OCI-LY3 (cell line): ENCODE results near the gene LDLRAD4.

ENCODE experiments used
- H2AFZ ChIP-seq: fragments of 200-600, 300-600 bp; shearing (Covaris generic); 2 replicates; pipeline ENCODE4 v1.6.0; 2014; ENCODE audit warnings: antibody characterized with exemption, low read depth, low read length
- H3K27ac ChIP-seq: fragments of 200-600, 300-600 bp; sonication (generic); 2 replicates; pipeline ENCODE4 v1.5.1; 2014; ENCODE audit warnings: mild to moderate bottlenecking, low read length, moderate library complexity, mixed read lengths
- H3K27me3 ChIP-seq: fragments of 200-600, 300-600 bp; sonication (generic); 2 replicates; pipeline ENCODE4 v1.6.1; 2014; ENCODE audit warnings: low read depth, low read length, mixed read lengths
- H3K36me3 ChIP-seq: fragments of 200-600, 300-600 bp; sonication (generic); replicated peaks from 2 replicates; pipeline ENCODE3; 2014; ENCODE audit warnings: low read depth, low read length, mixed read lengths
- H3K4me1 ChIP-seq: fragments of 300-600, 200-600 bp; sonication (generic); 2 replicates; pipeline ENCODE4 v1.6.1; 2014; ENCODE audit warnings: low read length, mixed read lengths
- H3K4me2 ChIP-seq: fragments of 200-600, 300-600 bp; sonication (generic); 2 replicates; pipeline ENCODE4 v1.6.1; 2014; ENCODE audit warnings: low read length, mixed read lengths
- H3K4me3 ChIP-seq: fragments of 300-600, 200-600 bp; sonication (generic); 2 replicates; pipeline ENCODE4 v1.5.1; 2014; ENCODE audit warnings: antibody characterized with exemption, mild to moderate bottlenecking, low read length, moderate library complexity
- H3K79me2 ChIP-seq: fragments of 300-600, 200-600 bp; shearing (Covaris generic); 2 replicates; pipeline ENCODE4 v1.6.1; 2014; ENCODE audit warnings: mild to moderate bottlenecking, low read length, mixed read lengths
- H3K9ac ChIP-seq: fragments of 300-600, 200-600 bp; shearing (Covaris generic); 2 replicates; pipeline ENCODE4 v1.6.0; 2014; ENCODE audit warnings: mild to moderate bottlenecking, low read length, moderate library complexity
- H3K9me3 ChIP-seq: fragments of 200-600, 300-600 bp; shearing (Covaris generic); 2 replicates; pipeline ENCODE4 v1.6.1; 2014; ENCODE audit warnings: low read length, mixed read lengths; ENCODE audit not compliant: insufficient read depth
- H4K20me1 ChIP-seq: fragments of 200-600, 300-600 bp; sonication (generic); 2 replicates; pipeline ENCODE4 v1.6.1; 2016; ENCODE audit warnings: low read length, mixed read lengths; ENCODE audit not compliant: insufficient read depth
- EZH2phosphoT487 ChIP-seq: fragments of 200-600 bp; shearing (Covaris generic); IDR thresholded peaks from 2 replicates; pipeline ENCODE4 v1.6.1; 2018; ENCODE audit warnings: antibody characterized with exemption, mixed run types, low read depth
- TF ChIP-seq, protein P1 (sequence below): fragments of 200-600, 300-600 bp; sonication (generic); IDR thresholded peaks from 2 replicates; pipeline ENCODE4 v1.5.1; 2014; ENCODE audit warnings: antibody characterized with exemption, low read length, low read depth

LDLRAD4 gene

GRCh38 chr18:13318731-13319501, 100.4 kb downstream of the LDLRAD4 start:
- Histone ChIP-seq H3K4me2 (no peak overlapping the region), H3K27ac (no peak overlapping the region), H3K9ac (no peak overlapping the region), H3K4me3 (no peak overlapping the region), H3K27me3 (peaks cover 5% of the 10 kb centered on the region; the same call in 1 of the 2 replicates), H3K4me1 (no peaks in the 10 kb centered on the region), H3K9me3 (peaks cover 7% of the 10 kb centered on the region), H4K20me1 (no peaks in the 10 kb centered on the region), H3K36me3 (no peaks in the 10 kb centered on the region), H2AFZ (no peak overlapping the region), H3K79me2 (no peaks in the 10 kb centered on the region)
- TF ChIP-seq, protein P1, sequence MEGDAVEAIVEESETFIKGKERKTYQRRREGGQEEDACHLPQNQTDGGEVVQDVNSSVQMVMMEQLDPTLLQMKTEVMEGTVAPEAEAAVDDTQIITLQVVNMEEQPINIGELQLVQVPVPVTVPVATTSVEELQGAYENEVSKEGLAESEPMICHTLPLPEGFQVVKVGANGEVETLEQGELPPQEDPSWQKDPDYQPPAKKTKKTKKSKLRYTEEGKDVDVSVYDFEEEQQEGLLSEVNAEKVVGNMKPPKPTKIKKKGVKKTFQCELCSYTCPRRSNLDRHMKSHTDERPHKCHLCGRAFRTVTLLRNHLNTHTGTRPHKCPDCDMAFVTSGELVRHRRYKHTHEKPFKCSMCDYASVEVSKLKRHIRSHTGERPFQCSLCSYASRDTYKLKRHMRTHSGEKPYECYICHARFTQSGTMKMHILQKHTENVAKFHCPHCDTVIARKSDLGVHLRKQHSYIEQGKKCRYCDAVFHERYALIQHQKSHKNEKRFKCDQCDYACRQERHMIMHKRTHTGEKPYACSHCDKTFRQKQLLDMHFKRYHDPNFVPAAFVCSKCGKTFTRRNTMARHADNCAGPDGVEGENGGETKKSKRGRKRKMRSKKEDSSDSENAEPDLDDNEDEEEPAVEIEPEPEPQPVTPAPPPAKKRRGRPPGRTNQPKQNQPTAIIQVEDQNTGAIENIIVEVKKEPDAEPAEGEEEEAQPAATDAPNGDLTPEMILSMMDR = no peak
- no peak for TF ChIP-seq EZH2phosphoT487

GRCh38 chr18:13319629-13320028, 101.1 kb downstream of the LDLRAD4 start:
- peaks cover 7% of the 10 kb centered on the region for H3K9me3 ChIP-seq
- H3K9ac ChIP-seq = no peak overlapping the region
- no peaks in the 10 kb centered on the region for H3K4me1 ChIP-seq
- H3K4me3 ChIP-seq = no peak overlapping the region
- no peaks in the 10 kb centered on the region for H3K79me2 ChIP-seq
- no peak overlapping the region for H2AFZ ChIP-seq
- no peaks in the 10 kb centered on the region for H3K36me3 ChIP-seq
- H3K4me2 ChIP-seq = no peak overlapping the region
- no peak overlapping the region for H3K27ac ChIP-seq
- TF ChIP-seq, protein P1 = no peak
- TF ChIP-seq EZH2phosphoT487 = no peak
- H3K27me3 ChIP-seq = peaks cover 5% of the 10 kb centered on the region; the same call in 1 of the 2 replicates
- H4K20me1 ChIP-seq = no peaks in the 10 kb centered on the region

GRCh38 chr18:13320096-13320495, 101.5 kb downstream of the LDLRAD4 start:
- H3K27me3 ChIP-seq = peaks cover 5% of the 10 kb centered on the region; the same call in 1 of the 2 replicates
- no peak overlapping the region for H3K27ac ChIP-seq
- no peak overlapping the region for H2AFZ ChIP-seq
- no peak overlapping the region for H3K4me3 ChIP-seq
- no peaks in the 10 kb centered on the region for H3K79me2 ChIP-seq
- no peak for TF ChIP-seq EZH2phosphoT487
- TF ChIP-seq, protein P1 = no peak
- no peak overlapping the region for H3K9ac ChIP-seq
- peaks cover 7% of the 10 kb centered on the region for H3K9me3 ChIP-seq
- no peaks in the 10 kb centered on the region for H3K4me1 ChIP-seq
- H4K20me1 ChIP-seq = no peaks in the 10 kb centered on the region
- H3K36me3 ChIP-seq = no peaks in the 10 kb centered on the region
- no peak overlapping the region for H3K4me2 ChIP-seq

GRCh38 chr18:13320891-13321425, 102.4 kb downstream of the LDLRAD4 start:
- no peaks in the 10 kb centered on the region for H3K4me1 ChIP-seq
- H3K4me3 ChIP-seq = no peak overlapping the region
- H2AFZ ChIP-seq = no peak overlapping the region
- peaks cover 5% of the 10 kb centered on the region; the same call in 1 of the 2 replicates for H3K27me3 ChIP-seq
- H3K36me3 ChIP-seq = no peaks in the 10 kb centered on the region
- no peaks in the 10 kb centered on the region for H3K79me2 ChIP-seq
- no peaks in the 10 kb centered on the region for H4K20me1 ChIP-seq
- H3K4me2 ChIP-seq = no peak overlapping the region
- H3K9ac ChIP-seq = no peak overlapping the region
- peaks cover 7% of the 10 kb centered on the region for H3K9me3 ChIP-seq
- H3K27ac ChIP-seq = no peak overlapping the region
- TF ChIP-seq, protein P1 = no peak
- no peak for TF ChIP-seq EZH2phosphoT487
